Pancreas (tissue), 10 donors: ENCODE measurements around the gene CASQ2. TPM values are rescaled to one million over a fixed set of nuclear protein-coding genes. Genes with fewer than 3 reads are reported as not detected.
A peak's percentile ranks its signal among the peaks of the same experiment; 100 is the strongest.

Source experiments
- ATAC-seq, 4 donors: fragments of 200-7000 bp; cut with Tn5 transposase; one replicate each; pipeline versions ENCODE4 v1.8.0 to v1.9.1; 2020; ENCODE audit warnings: mild to moderate bottlenecking in 4 of 4, moderate library complexity in 4 of 4
- DNase-seq, 6 donors: peaks; one replicate each; pipeline ENCODE4 v3.0.0-alpha.2; 2020
- FAIRE-seq: peaks from 2 replicates; lab custom pipeline; 2012; peaks lifted over from hg19 to GRCh38; lab: Jason Lieb, UNC
- H3K27ac ChIP-seq, 4 donors: fragments of 200-600 bp; sonication (generic); 1 replicate in 3 of 4; 2 replicates in 1 of 4; pipeline versions ENCODE4 v1.5.0 to v1.8.0; 2020
- H3K27me3 ChIP-seq, 4 donors: fragments of 200-600 bp; one replicate each; pipeline ENCODE4 v1.8.0; 2021
- H3K36me3 ChIP-seq, 3 donors: fragments of 200-600 bp; sonication (generic) in 1 of 3; one replicate each; pipeline versions ENCODE4 v1.5.0 to v1.8.0; 2020 to 2021
- H3K4me1 ChIP-seq, 3 donors: fragments of 200-600 bp; one replicate each; pipeline ENCODE4 v1.8.0; 2021
- H3K4me3 ChIP-seq, 4 donors: fragments of 200-600 bp; sonication (generic) in 2 of 4; one replicate each; pipeline versions ENCODE4 v1.5.0 to v1.8.0; 2020 to 2021
- H3K9me3 ChIP-seq, 4 donors: fragments of 200-600 bp; one replicate each; pipeline ENCODE4 v1.8.0; 2021
- CTCF ChIP-seq, 4 donors: fragments of 200-600 bp; sonication (generic) in 3 of 4; IDR thresholded peaks; one replicate each; pipeline versions ENCODE4 v1.5.0 to v1.8.0; 2021; ENCODE audit warnings: antibody characterized with exemption in 4 of 4
- WGBS, 2 donors: extraction: QIAGEN DNeasy Blood & Tissue Kit; methylation state at CpG; one replicate each; pipeline ENCODE4 v1.1.7; 2013; 5-methylcytosine and 5-hydroxymethylcytosine counted together
- intact Hi-C, 3 donors: fragments of 100-400 bp; cut with DNase I; formaldehyde crosslinking; loops; one replicate each; pipeline versions ENCODE4 v1.11.1 to v1.14.2; 2022
- polyA plus RNA-seq, 2 donors: library from polyadenylated mRNA; stranded (reverse); fragments of 200-250 nt; gene quantifications; one replicate each; pipeline ENCODE4 v1.2.3, GENCODE V29; 2013
- total RNA-seq, 6 donors: library from RNA; stranded (reverse); fragmentation: NEBNext Ultra II Directional in 4 of 6; extraction: Animal tissue kit (Norgen Biotek cat#: 25700) in 4 of 6; gene quantifications; one replicate each; pipeline versions ENCODE4 v1.2.1 to v1.2.4, GENCODE V29; 2021 to 2023
- donor health status: healthy with polysubstance abuse.
- donor health status: DM: no; HTN: no; CAD: no; lungs with moderate emphysema.
- donor health status: DM: no; HTN: no; CAD: no.
- donor health status: control.
- donor health status: control.
- donor health status: Bipolar disorder and iron deficiency.
- donor health status: DM: yes; HTN: yes; CAD: no.
- donor health status: DM: no; HTN: no; CAD: no.
- donor health status: DM: no; HTN: no; CAD: no.
- donor health status: DM: yes; HTN: yes; CAD: no.

CASQ2 gene
- total and polyA plus RNA-seq, 8 donors = 0.09 to 1.2 (median 0.34) TPM; not detected in 1

GRCh38 chr1:115671176-115671934 is 97.2 kb downstream of the CASQ2 start:
- Histone ChIP-seq H3K9me3 (no peaks in the 10 kb centered on the region), H3K4me1 (peaks cover 7 to 14% (median 11%) of the 10 kb centered on the region in 3 donors), H3K36me3 (no peaks in the 10 kb centered on the region), H3K27ac (no peak overlapping the region), H3K4me3 (no peak overlapping the region), H3K27me3 (no peaks in the 10 kb centered on the region)
- ATAC-seq = peak in 2 of 4 donors; percentile 10 to 31
- no peak for DNase-seq
- intact Hi-C loops = no loop called here
- no peak for TF ChIP-seq CTCF (IDR thresholded peaks at IDR 0.05)
- WGBS, 2 donors = 81 to 84% methylated on average over 19 of the region's 19 CpGs
- no peak for FAIRE-seq

DNA sequence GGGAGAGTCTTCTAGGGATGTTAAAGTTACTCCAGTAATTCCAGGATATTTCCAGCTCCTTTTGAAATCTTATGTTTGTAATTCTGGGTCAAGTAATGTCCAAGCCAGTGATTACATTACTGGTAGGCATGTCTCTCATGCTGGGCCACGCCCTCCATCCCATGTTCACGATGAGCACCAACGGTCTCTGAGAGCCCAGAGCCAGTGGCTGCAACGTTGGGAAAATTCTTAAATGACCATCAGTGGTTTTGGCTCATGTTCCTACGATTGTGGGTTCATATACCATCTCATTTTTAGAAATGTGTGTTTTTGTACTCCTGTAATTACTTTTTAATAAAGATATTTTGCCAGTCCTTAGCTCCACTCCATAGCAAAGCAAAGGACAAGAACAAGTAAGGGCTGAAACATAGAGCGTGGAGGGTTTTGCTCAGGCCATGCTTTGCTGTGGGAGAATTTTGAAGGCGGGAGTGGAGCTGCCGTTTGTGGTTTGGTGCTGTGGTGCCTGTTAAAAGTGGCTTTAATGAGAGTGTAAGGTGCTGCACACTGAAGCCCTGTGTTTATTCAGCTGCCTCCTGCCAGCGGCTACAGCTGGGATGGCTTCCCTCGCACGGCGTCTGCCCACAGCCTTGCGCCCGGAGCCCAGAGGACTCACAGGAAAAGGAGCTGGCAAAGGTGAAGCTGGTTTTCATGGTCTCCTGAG is 97.9 kb downstream of the CASQ2 start:
- no peaks in the 10 kb centered on the region for H3K9me3 ChIP-seq
- no peaks in the 10 kb centered on the region for H3K27me3 ChIP-seq
- intact Hi-C loops = no loop called here
- FAIRE-seq (no peak), ATAC-seq (peak; percentile 74 to 83 (median 78)), DNase-seq (peak in 5 of 6 donors; percentile 42 to 82 (median 63))
- TF ChIP-seq CTCF (IDR thresholded peaks at IDR 0.05) = no peak
- H3K36me3 ChIP-seq = no peaks in the 10 kb centered on the region
- H3K27ac ChIP-seq = no peak overlapping the region
- 46% methylated on average over 14 of the region's 14 CpGs for WGBS, 2 donors
- H3K4me3 ChIP-seq = no peak overlapping the region
- H3K4me1 ChIP-seq = peaks cover 8 to 20% (median 14%) of the 10 kb centered on the region in 3 donors

DNA sequence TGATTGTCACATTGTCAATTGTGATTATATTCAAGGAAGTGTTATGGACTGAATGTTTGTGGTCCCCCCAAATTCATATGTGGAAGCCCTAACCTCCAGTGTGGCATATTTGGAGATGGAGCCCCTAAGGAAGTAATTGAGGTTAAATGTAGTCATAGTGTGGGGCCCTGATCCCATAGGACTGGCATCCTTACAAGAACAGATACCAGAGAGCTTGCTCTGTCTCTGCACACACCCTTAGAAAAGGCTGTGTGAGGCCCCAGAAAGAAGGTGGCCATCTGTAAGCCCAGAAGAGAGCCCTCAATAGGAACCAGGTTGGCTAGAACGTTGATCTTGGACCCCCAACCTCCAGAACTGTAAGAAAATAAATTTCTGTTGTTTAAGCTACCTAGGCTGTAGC is 98.6 kb downstream of the CASQ2 start:
- no peak for DNase-seq
- H3K27ac ChIP-seq = no peak overlapping the region
- WGBS, 2 donors = 89 to 92% methylated on average over 1 of the region's 1 CpG
- FAIRE-seq = no peak
- H3K9me3 ChIP-seq = no peaks in the 10 kb centered on the region
- H3K4me1 ChIP-seq = peaks cover 16 to 26% (median 20%) of the 10 kb centered on the region in 3 donors
- no peaks in the 10 kb centered on the region for H3K27me3 ChIP-seq
- no peak overlapping the region for H3K4me3 ChIP-seq
- H3K36me3 ChIP-seq = no peaks in the 10 kb centered on the region
- ATAC-seq = no peak
- no peak for TF ChIP-seq CTCF (IDR thresholded peaks at IDR 0.05)
- intact Hi-C loops = no loop called here

DNA sequence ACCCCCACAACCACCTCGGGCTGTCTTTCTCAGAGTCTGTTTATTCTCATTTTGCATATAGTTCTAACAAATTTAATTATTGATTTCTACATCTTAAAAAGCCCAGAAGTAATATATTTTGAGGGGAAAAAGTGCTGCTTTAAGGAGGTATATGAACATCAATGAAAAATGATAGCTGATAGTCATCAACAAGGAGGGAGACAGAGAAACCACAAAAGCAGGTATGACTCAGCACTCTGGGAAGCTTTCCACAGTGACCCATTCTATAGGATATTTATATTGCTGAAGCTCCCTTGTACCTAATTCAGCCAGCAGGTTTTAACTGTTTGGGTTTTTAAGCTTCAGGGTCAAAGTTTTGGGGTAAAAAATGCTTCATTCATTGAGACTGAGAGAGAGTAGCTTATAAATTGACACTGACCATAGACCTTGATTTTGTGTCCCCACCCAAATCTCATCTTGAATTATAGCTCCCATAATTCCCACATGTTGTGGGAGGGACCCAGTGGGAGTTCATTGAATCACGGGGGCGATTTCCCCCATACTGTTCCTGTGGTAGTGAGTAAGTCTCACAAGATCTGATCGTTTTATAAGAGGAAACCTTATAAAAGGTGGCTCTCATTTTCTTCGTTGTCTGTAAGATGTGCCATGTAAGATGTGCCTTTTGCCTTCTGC is 99.4 kb downstream of the CASQ2 start:
- no peaks in the 10 kb centered on the region for H3K27me3 ChIP-seq
- H3K4me1 ChIP-seq = peaks cover 21 to 27% (median 22%) of the 10 kb centered on the region in 3 donors
- 95 to 96% methylated on average over 5 of the region's 5 CpGs for WGBS, 2 donors
- H3K4me3 ChIP-seq = no peak overlapping the region
- ATAC-seq = no peak
- H3K27ac ChIP-seq = no peak overlapping the region
- intact Hi-C loops = no loop called here
- no peaks in the 10 kb centered on the region for H3K36me3 ChIP-seq
- no peak for TF ChIP-seq CTCF (IDR thresholded peaks at IDR 0.05)
- no peak for FAIRE-seq
- no peaks in the 10 kb centered on the region for H3K9me3 ChIP-seq
- DNase-seq = no peak
